IMR-90 (cell line): Measurements from ENCODE around the gene GAPVD1. TPM values are rescaled to one million over a fixed set of nuclear protein-coding genes. Genes with fewer than 3 reads are reported as not detected.

Source experiments
- ATAC-seq: fragments of 200-7000 bp; cut with Tn5 transposase; 2 replicates; pipeline ENCODE4 v1.9.1; 2020; ENCODE audit warnings: low read depth, mild to moderate bottlenecking, moderate library complexity
- BruUV-seq: library from RNA; stranded (reverse); fragments of 400-500 nt; replicated peaks from 2 replicates; lab custom pipeline; 2021; lab: Mats Ljungman, UMichigan
- CTCF ChIA-PET: fragments of 300-600 bp; formaldehyde crosslinking; extraction: SDS; loops from one replicate; lab custom pipeline; 2021; ENCODE audit warnings: antibody characterized with exemption; lab: Yijun Ruan, JAX
- POLR2A ChIA-PET: fragments of 300-600 bp; sonication (Branson Sonifier 250); formaldehyde crosslinking; loops from one replicate; lab custom pipeline; 2022; ENCODE audit warnings: antibody characterized with exemption; ENCODE audit not compliant: unreplicated experiment; lab: Charles Lee
- DNase-seq: peaks from one replicate; pipeline ENCODE4 v3.0.0; 2013
- H2AFZ ChIP-seq: replicated peaks from 2 replicates; pipeline ENCODE3; 2013; ENCODE audit warnings: low read length, mild to moderate bottlenecking; ENCODE audit not compliant: poor library complexity
- H2AK5ac ChIP-seq: 2 replicates; pipeline ENCODE4 v1.6.1; 2013; ENCODE audit warnings: low read depth, low read length, inconsistent platforms
- H2AK9ac ChIP-seq: replicated peaks from 2 replicates; pipeline ENCODE3; 2013; ENCODE audit warnings: mild to moderate bottlenecking, low read depth, low read length, moderate library complexity; ENCODE audit not compliant: poor library complexity
- H2BK120ac ChIP-seq: 2 replicates; pipeline ENCODE4 v1.6.1; 2013; ENCODE audit warnings: low read depth, low read length, inconsistent platforms
- H2BK15ac ChIP-seq: 3 replicates; pipeline ENCODE4 v1.6.1; 2013; ENCODE audit warnings: low read depth, low read length, inconsistent platforms
- H2BK20ac ChIP-seq: 2 replicates; pipeline ENCODE4 v1.6.1; 2013; ENCODE audit warnings: low read depth, mild to moderate bottlenecking, inconsistent platforms, low read length, moderate library complexity
- H2BK5ac ChIP-seq: 2 replicates; pipeline ENCODE4 v1.6.1; 2013; ENCODE audit warnings: mild to moderate bottlenecking, low read depth, low read length, inconsistent platforms; ENCODE audit not compliant: poor library complexity, severe bottlenecking
- H3K14ac ChIP-seq: replicated peaks from 2 replicates; pipeline ENCODE4 v1.6.1; 2013; ENCODE audit warnings: low read depth, low read length, inconsistent platforms
- H3K18ac ChIP-seq: 2 replicates; pipeline ENCODE4 v1.6.1; 2013; ENCODE audit warnings: low read depth, low read length, control low read depth
- H3K23ac ChIP-seq: 2 replicates; pipeline ENCODE4 v1.6.1; 2013; ENCODE audit warnings: low read depth, low read length, inconsistent platforms
- H3K27ac ChIP-seq: 2 replicates; pipeline ENCODE4 v1.5.1; 2013; ENCODE audit warnings: mild to moderate bottlenecking, control low read depth, low read length; ENCODE audit not compliant: insufficient read depth
- H3K27me3 ChIP-seq: 2 replicates; pipeline ENCODE4 v1.6.1; 2013; ENCODE audit warnings: low read length; ENCODE audit not compliant: control insufficient read depth, insufficient read depth
- H3K36me3 ChIP-seq: 2 replicates; pipeline ENCODE4 v1.6.1; 2013; ENCODE audit warnings: low read length, mixed read lengths; ENCODE audit not compliant: control insufficient read depth, insufficient read depth
- H3K4ac ChIP-seq: 2 replicates; pipeline ENCODE4 v1.6.1; 2013; ENCODE audit warnings: low read depth, low read length, inconsistent platforms
- H3K4me1 ChIP-seq: 2 replicates; pipeline ENCODE4 v1.6.1; 2013; ENCODE audit warnings: low read length, mixed read lengths; ENCODE audit not compliant: control insufficient read depth, insufficient read depth
- H3K4me2 ChIP-seq: 2 replicates; pipeline ENCODE4 v1.6.1; 2013; ENCODE audit warnings: low read depth, mild to moderate bottlenecking, control low read depth, low read length, moderate library complexity
- H3K4me3 ChIP-seq: 2 replicates; pipeline ENCODE4 v1.5.1; 2013; ENCODE audit warnings: low read depth, mild to moderate bottlenecking, control low read depth, low read length, moderate library complexity; ENCODE audit not compliant: insufficient read depth
- H3K56ac ChIP-seq: 2 replicates; pipeline ENCODE4 v1.6.1; 2013; ENCODE audit warnings: low read length, inconsistent platforms; ENCODE audit not compliant: insufficient read depth; ENCODE audit errors: extremely low read depth
- H3K79me1 ChIP-seq, 2 experiments: 2 replicates each; pipeline ENCODE4 v1.6.1; 2013; ENCODE audit warnings: low read length in 2 of 2, inconsistent platforms in 1 of 2, low read depth in 1 of 2
- H3K9ac ChIP-seq: 2 replicates; pipeline ENCODE4 v1.6.1; 2013; ENCODE audit warnings: low read depth, low read length, control low read depth
- H3K9me1 ChIP-seq: 2 replicates; pipeline ENCODE4 v1.6.1; 2013; ENCODE audit warnings: low read length, inconsistent platforms; ENCODE audit not compliant: insufficient read depth
- H3K9me3 ChIP-seq: 2 replicates; pipeline ENCODE4 v1.6.1; 2013; ENCODE audit warnings: low read length; ENCODE audit not compliant: control insufficient read depth, insufficient read depth
- H4K20me1 ChIP-seq: 2 replicates; pipeline ENCODE4 v1.6.1; 2013; ENCODE audit warnings: low read length, inconsistent platforms; ENCODE audit not compliant: insufficient read depth
- H4K5ac ChIP-seq: 2 replicates; pipeline ENCODE4 v1.6.1; 2013; ENCODE audit warnings: mild to moderate bottlenecking, low read depth, low read length, control low read depth
- H4K8ac ChIP-seq, 2 experiments: 2 replicates each; pipeline ENCODE4 v1.6.1; 2013; ENCODE audit warnings: low read depth in 2 of 2, low read length in 2 of 2, control low read depth in 1 of 2, inconsistent platforms in 1 of 2
- H4K91ac ChIP-seq: 2 replicates; pipeline ENCODE4 v1.6.1; 2013; ENCODE audit warnings: low read depth, low read length, inconsistent platforms; ENCODE audit not compliant: insufficient read depth
- BHLHE40 ChIP-seq: fragments of 150-350 bp; IDR thresholded peaks from 2 replicates; pipeline ENCODE4 v1.6.1; 2016; ENCODE audit warnings: mild to moderate bottlenecking, low read depth, low read length
- CEBPB ChIP-seq: IDR thresholded peaks from 2 replicates; pipeline ENCODE4 v1.6.1; 2012; ENCODE audit warnings: low read depth, low read length, improper control_type of control experiment
- CHD1 ChIP-seq: IDR thresholded peaks from 2 replicates; pipeline ENCODE4 v1.6.1; 2012; ENCODE audit warnings: low read depth, low read length, improper control_type of control experiment
- MAFK ChIP-seq: IDR thresholded peaks from 2 replicates; pipeline ENCODE4 v1.6.1; 2012; ENCODE audit warnings: low read depth, low read length, improper control_type of control experiment
- MAZ ChIP-seq: IDR thresholded peaks from 2 replicates; pipeline ENCODE4 v1.6.1; 2012; ENCODE audit warnings: low read depth, mild to moderate bottlenecking, low read length, improper control_type of control experiment, moderate library complexity, borderline replicate concordance
- MXI1 ChIP-seq: IDR thresholded peaks from 2 replicates; pipeline ENCODE4 v1.6.1; 2012; ENCODE audit warnings: low read depth, mild to moderate bottlenecking, low read length, moderate library complexity, borderline replicate concordance
- NFE2L2 ChIP-seq: fragments of 150-350 bp; IDR thresholded peaks from 2 replicates; pipeline ENCODE4 v1.6.1; 2016; ENCODE audit warnings: low read depth, mild to moderate bottlenecking, low read length
- POLR2A ChIP-seq: IDR thresholded peaks from 2 replicates; pipeline ENCODE4 v1.6.1; 2012; ENCODE audit warnings: mild to moderate bottlenecking, low read depth, low read length
- RAD21 ChIP-seq: IDR thresholded peaks from 2 replicates; pipeline ENCODE4 v1.6.1; 2012; ENCODE audit warnings: low read length, improper control_type of control experiment
- SMC3 ChIP-seq: fragments of 150-350 bp; IDR thresholded peaks from 2 replicates; pipeline ENCODE4 v1.6.1; 2016; ENCODE audit warnings: low read depth, mild to moderate bottlenecking, antibody characterized with exemption, low read length, moderate library complexity
- WGBS, 2 experiments: methylation state at CpG; one replicate each; pipeline versions ENCODE4 v1.1.5 to v1.1.7; 2013; ENCODE audit warnings: missing lambda C conversion rate in 2 of 2; ENCODE audit not compliant: insufficient read length in 1 of 2; ENCODE audit errors: extremely low coverage in 2 of 2; 5-methylcytosine and 5-hydroxymethylcytosine counted together
- dilution Hi-C: fragments of 300-500 bp; cut with HindIII; formaldehyde crosslinking; loops from one replicate; pipeline ENCODE4 v1.14.3; 2018; ENCODE audit warnings: low sequenced_read_pairs; ENCODE audit not compliant: unreplicated experiment
- in situ Hi-C: fragments of 300-500 bp; cut with MboI; formaldehyde crosslinking; loops from 3 replicates; pipeline ENCODE4 v1.14.3; 2019; ENCODE audit warnings: low sequenced_read_pairs, inconsistent platforms, mixed read lengths
- intact Hi-C: fragments of 100-400 bp; cut with micrococcal nuclease; formaldehyde crosslinking; loops from 2 replicates; pipeline ENCODE4 v1.10.0; 2022
- polyA plus RNA-seq, 3 experiments: library from polyadenylated mRNA; depleted of rRNA; stranded (reverse); fragments of >200 nt; gene quantifications; 2 replicates each; pipeline ENCODE4 v1.2.3, GENCODE V29; 2012; ENCODE audit warnings: low replicate concordance in 1 of 3
- total RNA-seq: library from RNA; depleted of rRNA; stranded (reverse); fragments of >200 nt; gene quantifications from 2 replicates; pipeline ENCODE4 v1.2.3, GENCODE V29; 2012
- TF ChIP-seq, protein P1 (sequence below): fragments of 150-350 bp; IDR thresholded peaks from 2 replicates; pipeline ENCODE4 v1.6.1; 2016; ENCODE audit warnings: low read depth, mild to moderate bottlenecking, low read length, moderate library complexity, borderline replicate concordance
- TF ChIP-seq, protein P2 (sequence below): conservative IDR thresholded peaks from 2 replicates; pipeline ENCODE4 v1.5.1; 2012; ENCODE audit warnings: mild to moderate bottlenecking, low read depth, low read length, improper control_type of control experiment

GAPVD1 gene
- total and polyA plus RNA-seq, 2 of the 4 experiments (the other 2 are of a cell fraction): 13.8 to 50.9 TPM

DNA sequence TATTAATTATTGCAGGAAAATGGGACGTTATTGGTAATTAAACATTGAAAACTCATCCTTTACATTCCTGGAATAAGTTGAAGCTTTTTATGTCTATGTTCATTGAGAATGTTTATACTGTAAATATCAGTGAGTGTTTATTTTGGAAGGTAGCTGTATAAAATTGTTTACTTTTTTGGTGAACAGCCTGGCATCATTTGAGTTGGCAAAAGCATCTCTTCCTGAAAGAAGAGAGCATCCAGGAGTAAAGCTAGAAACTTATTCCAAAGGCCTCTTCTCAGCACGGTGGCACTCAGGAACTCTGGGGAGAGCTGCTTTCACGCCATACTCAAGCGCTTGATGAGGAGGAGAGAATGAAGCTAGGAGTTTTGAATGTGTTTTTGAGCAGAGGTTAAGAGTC lies 79.9 kb downstream of the GAPVD1 start:
- no TSS peak for BruUV-seq
- H2AFZ ChIP-seq: no peak overlapping the region

More for the DNA sequence above, 79.9 kb downstream of the GAPVD1 start:
- ChIA-PET POLR2A (interaction anchor here (1.2 kb wide), 1 partner anchor 100 kb away, joined by 3 read pairs; the partner anchor contains the start of gene HSPA5), CTCF (interaction anchor here (0.7 kb wide), 1 partner anchor 10 kb away, joined by 3 read pairs; no protein-coding TSS in a partner anchor)
- no peak overlapping the region for H3K23ac ChIP-seq
- H3K18ac ChIP-seq: no peak overlapping the region; the same call in 1 of the 2 replicates
- peaks cover 12% of the 10 kb centered on the region for H3K4me1 ChIP-seq
- H3K9ac ChIP-seq: no peak overlapping the region
- H4K5ac ChIP-seq: no peak overlapping the region
- H2BK15ac ChIP-seq: no peak overlapping the region
- H4K20me1 ChIP-seq: peaks cover 4% of the 10 kb centered on the region; the same call in 1 of the 2 replicates
- H4K91ac ChIP-seq: no peak overlapping the region
- no peak overlapping the region for H2BK20ac ChIP-seq
- DNase-seq: no peak
- H3K56ac ChIP-seq: no peak overlapping the region
- no peak overlapping the region for H3K14ac ChIP-seq
- in situ Hi-C loops: no loop called here
- H3K4me2 ChIP-seq: no peak overlapping the region
- H3K36me3 ChIP-seq: peaks cover 23% of the 10 kb centered on the region
- H3K27me3 ChIP-seq: no peaks in the 10 kb centered on the region
- H2AK5ac ChIP-seq: no peak overlapping the region
- no peak overlapping the region for H3K4me3 ChIP-seq
- dilution Hi-C loops: no loop called here
- H3K9me1 ChIP-seq: peaks cover 11% of the 10 kb centered on the region
- H2AK9ac ChIP-seq: no peak overlapping the region
- 100% methylated on average over 2 of the region's 4 CpGs; no CpG with 5 or more reads in 1 of the 2 experiments for WGBS, 2 experiments
- H3K27ac ChIP-seq: no peak overlapping the region
- H3K79me1 ChIP-seq: peaks cover 7 to 24% of the 10 kb centered on the region in 2 experiments; a peak in 3 of 4 replicates
- intact Hi-C loops: loop anchor here (5.0 kb wide), 1 partner anchor 79 kb away; the partner anchor contains the start of gene GAPVD1
- TF ChIP-seq RAD21 (no peak), POLR2A (no peak), CHD1 (no peak), BHLHE40 (no peak), SMC3 (no peak), MXI1 (no peak), MAZ (no peak), CEBPB (no peak), NFE2L2 (no peak), MAFK (no peak)
- TF ChIP-seq, protein P1, sequence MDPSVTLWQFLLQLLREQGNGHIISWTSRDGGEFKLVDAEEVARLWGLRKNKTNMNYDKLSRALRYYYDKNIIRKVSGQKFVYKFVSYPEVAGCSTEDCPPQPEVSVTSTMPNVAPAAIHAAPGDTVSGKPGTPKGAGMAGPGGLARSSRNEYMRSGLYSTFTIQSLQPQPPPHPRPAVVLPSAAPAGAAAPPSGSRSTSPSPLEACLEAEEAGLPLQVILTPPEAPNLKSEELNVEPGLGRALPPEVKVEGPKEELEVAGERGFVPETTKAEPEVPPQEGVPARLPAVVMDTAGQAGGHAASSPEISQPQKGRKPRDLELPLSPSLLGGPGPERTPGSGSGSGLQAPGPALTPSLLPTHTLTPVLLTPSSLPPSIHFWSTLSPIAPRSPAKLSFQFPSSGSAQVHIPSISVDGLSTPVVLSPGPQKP: no peak
- TF ChIP-seq, protein P2, sequence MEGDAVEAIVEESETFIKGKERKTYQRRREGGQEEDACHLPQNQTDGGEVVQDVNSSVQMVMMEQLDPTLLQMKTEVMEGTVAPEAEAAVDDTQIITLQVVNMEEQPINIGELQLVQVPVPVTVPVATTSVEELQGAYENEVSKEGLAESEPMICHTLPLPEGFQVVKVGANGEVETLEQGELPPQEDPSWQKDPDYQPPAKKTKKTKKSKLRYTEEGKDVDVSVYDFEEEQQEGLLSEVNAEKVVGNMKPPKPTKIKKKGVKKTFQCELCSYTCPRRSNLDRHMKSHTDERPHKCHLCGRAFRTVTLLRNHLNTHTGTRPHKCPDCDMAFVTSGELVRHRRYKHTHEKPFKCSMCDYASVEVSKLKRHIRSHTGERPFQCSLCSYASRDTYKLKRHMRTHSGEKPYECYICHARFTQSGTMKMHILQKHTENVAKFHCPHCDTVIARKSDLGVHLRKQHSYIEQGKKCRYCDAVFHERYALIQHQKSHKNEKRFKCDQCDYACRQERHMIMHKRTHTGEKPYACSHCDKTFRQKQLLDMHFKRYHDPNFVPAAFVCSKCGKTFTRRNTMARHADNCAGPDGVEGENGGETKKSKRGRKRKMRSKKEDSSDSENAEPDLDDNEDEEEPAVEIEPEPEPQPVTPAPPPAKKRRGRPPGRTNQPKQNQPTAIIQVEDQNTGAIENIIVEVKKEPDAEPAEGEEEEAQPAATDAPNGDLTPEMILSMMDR: no peak
- no peak overlapping the region for H2BK5ac ChIP-seq
- no peak overlapping the region; a peak in 1 of 4 replicates for H4K8ac ChIP-seq
- H3K9me3 ChIP-seq: no peaks in the 10 kb centered on the region
- H3K4ac ChIP-seq: no peak overlapping the region
- ATAC-seq: no peak; the same call in 1 of the 2 replicates
- no peak overlapping the region for H2BK120ac ChIP-seq
